Breast epithelium (tissue), 3 donors: ENCODE data around the gene INMT.

Experiments used
- CTCF ChIP-seq, 3 donors: fragments of 450-650 bp; IDR thresholded peaks; one replicate each; pipeline ENCODE4 v1.5.1; 2016 to 2017; ENCODE audit warnings: antibody characterized with exemption in 3 of 3, mild to moderate bottlenecking in 3 of 3, moderate library complexity in 3 of 3
- POLR2A ChIP-seq: fragments of 450-650 bp; IDR thresholded peaks from one replicate; pipeline ENCODE4 v1.6.1; 2016; ENCODE audit warnings: antibody characterized with exemption, mild to moderate bottlenecking, moderate library complexity

DNA sequence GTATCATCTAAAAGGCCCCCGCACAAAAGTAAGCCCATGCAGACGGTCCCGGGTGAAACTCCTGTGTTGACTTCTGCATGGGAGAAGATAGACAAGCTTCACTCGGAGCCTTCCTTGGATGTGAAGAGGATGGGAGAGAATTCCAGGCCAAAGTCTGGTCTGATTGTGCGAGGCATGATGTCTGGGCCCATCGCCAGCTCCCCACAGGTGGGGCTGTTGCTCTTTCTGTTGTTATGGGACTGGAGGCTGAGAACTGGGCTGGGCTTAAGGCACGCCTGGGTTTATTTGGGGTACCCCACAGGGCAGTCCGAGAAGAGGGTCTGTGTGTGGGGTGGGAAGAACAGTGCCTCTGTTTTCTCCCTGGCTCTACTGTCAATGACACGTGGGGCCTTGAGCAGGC is 33.9 kb downstream of the INMT start:
- TF ChIP-seq POLR2A, result no peak
- TF ChIP-seq CTCF (IDR thresholded peaks at IDR 0.05), result no peak
